ENCODE results near the gene ERGIC3.

ERGIC3 gene

DNA sequence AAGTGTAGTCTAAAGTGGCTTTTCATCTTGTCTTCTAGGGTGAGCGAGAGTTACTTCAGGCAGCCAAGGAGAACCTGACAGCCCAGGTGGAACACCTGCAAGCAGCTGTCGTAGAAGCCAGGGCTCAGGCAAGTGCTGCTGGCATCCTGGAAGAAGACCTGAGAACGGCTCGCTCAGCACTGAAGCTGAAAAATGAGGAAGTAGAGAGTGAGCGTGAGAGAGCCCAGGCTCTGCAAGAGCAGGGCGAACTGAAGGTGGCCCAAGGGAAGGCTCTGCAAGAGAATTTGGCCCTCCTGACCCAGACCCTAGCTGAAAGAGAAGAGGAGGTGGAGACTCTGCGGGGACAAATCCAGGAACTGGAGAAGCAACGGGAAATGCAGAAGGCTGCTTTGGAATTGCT is 39.5 kb upstream of the ERGIC3 start:
- TF ChIP-seq, protein P1, sequence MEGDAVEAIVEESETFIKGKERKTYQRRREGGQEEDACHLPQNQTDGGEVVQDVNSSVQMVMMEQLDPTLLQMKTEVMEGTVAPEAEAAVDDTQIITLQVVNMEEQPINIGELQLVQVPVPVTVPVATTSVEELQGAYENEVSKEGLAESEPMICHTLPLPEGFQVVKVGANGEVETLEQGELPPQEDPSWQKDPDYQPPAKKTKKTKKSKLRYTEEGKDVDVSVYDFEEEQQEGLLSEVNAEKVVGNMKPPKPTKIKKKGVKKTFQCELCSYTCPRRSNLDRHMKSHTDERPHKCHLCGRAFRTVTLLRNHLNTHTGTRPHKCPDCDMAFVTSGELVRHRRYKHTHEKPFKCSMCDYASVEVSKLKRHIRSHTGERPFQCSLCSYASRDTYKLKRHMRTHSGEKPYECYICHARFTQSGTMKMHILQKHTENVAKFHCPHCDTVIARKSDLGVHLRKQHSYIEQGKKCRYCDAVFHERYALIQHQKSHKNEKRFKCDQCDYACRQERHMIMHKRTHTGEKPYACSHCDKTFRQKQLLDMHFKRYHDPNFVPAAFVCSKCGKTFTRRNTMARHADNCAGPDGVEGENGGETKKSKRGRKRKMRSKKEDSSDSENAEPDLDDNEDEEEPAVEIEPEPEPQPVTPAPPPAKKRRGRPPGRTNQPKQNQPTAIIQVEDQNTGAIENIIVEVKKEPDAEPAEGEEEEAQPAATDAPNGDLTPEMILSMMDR (IDR thresholded peaks at IDR 0.05; ENCODE audit: low read depth, low read length, missing control alignments): no peak
- no peak overlapping the region for H3K4me3 ChIP-seq (ENCODE audit: low read depth, low read length)
- no peak for DNase-seq (ENCODE audit: low read depth)
- in situ Hi-C loops (cut with HindIII; ENCODE audit: low sequenced_read_pairs): no loop called here

DNA sequence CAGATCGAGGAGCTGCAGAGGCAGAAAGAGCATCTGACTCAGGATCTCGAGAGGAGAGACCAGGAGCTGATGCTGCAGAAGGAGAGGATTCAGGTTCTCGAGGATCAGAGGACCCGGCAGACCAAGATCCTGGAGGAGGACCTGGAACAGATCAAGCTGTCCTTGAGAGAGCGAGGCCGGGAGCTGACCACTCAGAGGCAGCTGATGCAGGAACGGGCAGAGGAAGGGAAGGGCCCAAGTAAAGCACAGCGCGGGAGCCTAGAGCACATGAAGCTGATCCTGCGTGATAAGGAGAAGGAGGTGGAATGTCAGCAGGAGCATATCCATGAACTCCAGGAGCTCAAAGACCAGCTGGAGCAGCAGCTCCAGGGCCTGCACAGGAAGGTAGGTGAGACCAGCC is 38.6 kb upstream of the ERGIC3 start:
- TF ChIP-seq, protein P1 (IDR thresholded peaks at IDR 0.05; ENCODE audit: low read depth, low read length, missing control alignments): no peak
- DNase-seq (ENCODE audit: low read depth): no peak
- in situ Hi-C loops (cut with HindIII; ENCODE audit: low sequenced_read_pairs): no loop called here
- H3K4me3 ChIP-seq (ENCODE audit: low read depth, low read length): no peak overlapping the region

DNA sequence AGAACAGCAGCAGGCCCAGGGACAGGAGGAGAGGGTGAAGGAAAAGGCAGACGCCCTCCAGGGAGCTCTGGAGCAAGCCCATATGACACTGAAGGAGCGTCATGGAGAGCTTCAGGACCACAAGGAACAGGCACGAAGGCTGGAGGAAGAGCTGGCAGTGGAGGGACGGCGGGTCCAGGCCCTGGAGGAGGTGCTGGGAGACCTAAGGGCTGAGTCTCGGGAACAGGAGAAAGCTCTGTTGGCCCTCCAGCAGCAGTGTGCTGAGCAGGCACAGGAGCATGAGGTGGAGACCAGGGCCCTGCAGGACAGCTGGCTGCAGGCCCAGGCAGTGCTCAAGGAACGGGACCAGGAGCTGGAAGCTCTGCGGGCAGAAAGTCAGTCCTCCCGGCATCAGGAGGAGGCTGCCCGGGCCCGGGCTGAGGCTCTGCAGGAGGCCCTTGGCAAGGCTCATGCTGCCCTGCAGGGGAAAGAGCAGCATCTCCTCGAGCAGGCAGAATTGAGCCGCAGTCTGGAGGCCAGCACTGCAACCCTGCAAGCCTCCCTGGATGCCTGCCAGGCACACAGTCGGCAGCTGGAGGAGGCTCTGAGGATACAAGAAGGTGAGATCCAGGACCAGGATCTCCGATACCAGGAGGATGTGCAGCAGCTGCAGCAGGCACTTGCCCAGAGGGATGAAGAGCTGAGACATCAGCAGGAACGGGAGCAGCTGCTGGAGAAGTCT is 37.9 kb upstream of the ERGIC3 start:
- TF ChIP-seq, protein P1 (IDR thresholded peaks at IDR 0.05; ENCODE audit: low read depth, low read length, missing control alignments): no peak
- H3K4me3 ChIP-seq (ENCODE audit: low read depth, low read length): no peak overlapping the region
- DNase-seq (ENCODE audit: low read depth): peak; percentile 68
- in situ Hi-C loops (cut with HindIII; ENCODE audit: low sequenced_read_pairs): no loop called here

DNA sequence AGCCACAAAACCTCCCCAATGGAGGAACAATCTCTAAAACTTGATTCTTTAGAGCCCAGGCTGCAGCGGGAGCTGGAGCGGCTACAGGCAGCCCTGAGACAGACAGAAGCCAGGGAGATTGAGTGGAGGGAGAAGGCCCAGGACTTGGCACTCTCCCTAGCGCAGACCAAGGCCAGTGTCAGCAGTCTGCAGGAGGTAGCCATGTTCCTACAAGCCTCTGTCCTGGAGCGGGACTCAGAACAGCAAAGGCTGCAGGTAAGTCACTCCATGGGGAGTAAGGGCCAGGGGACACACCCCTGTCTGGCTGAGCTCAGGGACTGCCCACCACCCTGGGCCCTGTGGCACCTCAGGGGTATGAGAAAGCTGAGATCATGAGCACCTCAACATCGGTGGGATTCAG is 37.1 kb upstream of the ERGIC3 start:
- no peak overlapping the region for H3K4me3 ChIP-seq (ENCODE audit: low read depth, low read length)
- in situ Hi-C loops (cut with HindIII; ENCODE audit: low sequenced_read_pairs): no loop called here
- no peak for DNase-seq (ENCODE audit: low read depth)
- TF ChIP-seq, protein P1 (IDR thresholded peaks at IDR 0.05; ENCODE audit: low read depth, low read length, missing control alignments): no peak

DNA sequence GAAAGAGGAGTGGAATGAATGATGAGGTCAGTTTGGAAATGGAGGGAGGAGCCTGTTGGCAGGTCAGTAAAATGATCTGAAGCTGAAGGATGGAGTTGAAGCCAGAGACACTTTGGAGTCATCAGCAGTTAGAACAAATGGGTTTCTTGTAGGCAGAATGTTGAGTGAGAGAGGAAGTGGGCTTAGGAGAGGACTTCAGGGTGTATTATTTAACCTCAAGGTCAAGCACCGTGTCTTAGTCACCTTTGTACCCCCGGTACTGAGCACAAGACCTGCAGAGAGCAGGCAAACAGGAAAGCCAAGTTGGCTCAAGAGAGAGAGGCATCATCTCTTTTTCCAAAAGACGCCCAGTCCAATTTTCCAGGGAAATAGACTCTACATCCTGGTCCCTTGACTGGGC is 35.7 kb upstream of the ERGIC3 start:
- in situ Hi-C loops (cut with HindIII; ENCODE audit: low sequenced_read_pairs): no loop called here
- no peak overlapping the region for H3K4me3 ChIP-seq (ENCODE audit: low read depth, low read length)
- DNase-seq (ENCODE audit: low read depth): no peak
- TF ChIP-seq, protein P1 (IDR thresholded peaks at IDR 0.05; ENCODE audit: low read depth, low read length, missing control alignments): no peak

DNA sequence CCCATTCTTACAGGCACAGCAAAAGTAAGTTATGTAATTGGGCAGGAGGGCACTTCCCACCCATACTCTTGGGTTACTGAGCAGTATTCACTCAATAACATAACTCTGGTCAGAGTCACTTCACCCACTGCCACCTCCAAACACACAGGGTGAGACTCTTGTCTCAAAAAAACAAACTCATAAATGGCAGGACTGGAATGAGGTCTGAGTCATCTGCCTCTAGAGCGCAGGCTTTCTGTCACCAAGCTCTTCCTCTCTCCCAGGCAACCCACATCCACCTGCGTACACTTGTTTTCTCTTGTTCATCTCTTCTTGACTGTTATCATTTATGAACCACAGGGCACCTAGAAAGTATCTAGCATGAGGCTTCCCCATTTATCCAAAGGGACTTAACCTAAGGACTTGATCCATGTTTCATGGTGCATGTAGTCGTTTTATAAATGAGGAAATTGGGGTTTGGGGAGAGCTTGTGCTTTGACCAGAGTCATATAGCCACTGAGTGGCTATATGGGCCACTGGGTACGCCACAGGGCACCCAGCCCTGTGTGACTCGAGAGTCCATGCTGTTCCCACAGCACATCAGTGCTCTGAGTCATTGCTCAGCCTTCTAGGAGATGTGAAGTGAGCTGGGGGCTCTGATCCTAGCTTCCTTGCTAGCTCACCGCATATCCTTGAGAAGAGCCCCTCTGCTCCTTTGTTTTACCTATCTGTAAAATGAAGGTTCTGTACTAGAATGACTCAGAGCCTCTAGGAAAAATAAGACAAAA is 34.8 kb upstream of the ERGIC3 start:
- in situ Hi-C loops (cut with HindIII; ENCODE audit: low sequenced_read_pairs): no loop called here
- TF ChIP-seq, protein P1 (IDR thresholded peaks at IDR 0.05; ENCODE audit: low read depth, low read length, missing control alignments): no peak
- H3K4me3 ChIP-seq (ENCODE audit: low read depth, low read length): no peak overlapping the region
- no peak for DNase-seq (ENCODE audit: low read depth)

Data from astrocyte of the cerebellum (primary cell).